ENCODE results near the gene KLF16.
"Not testable (repeated sequence)": the region's sequence is repeated elsewhere in the genome, so short reads cannot be mapped to it uniquely, and the experiment has no call there.

Gene KLF16

GRCh38 chr19:1863328-1863637, at the start of gene KLF16:
Gene KLF16 (minus strand): TSS chr19:1863579. CDS start chr19:1863497, 82 bp downstream.
- no peak for DNase-seq

DNA sequence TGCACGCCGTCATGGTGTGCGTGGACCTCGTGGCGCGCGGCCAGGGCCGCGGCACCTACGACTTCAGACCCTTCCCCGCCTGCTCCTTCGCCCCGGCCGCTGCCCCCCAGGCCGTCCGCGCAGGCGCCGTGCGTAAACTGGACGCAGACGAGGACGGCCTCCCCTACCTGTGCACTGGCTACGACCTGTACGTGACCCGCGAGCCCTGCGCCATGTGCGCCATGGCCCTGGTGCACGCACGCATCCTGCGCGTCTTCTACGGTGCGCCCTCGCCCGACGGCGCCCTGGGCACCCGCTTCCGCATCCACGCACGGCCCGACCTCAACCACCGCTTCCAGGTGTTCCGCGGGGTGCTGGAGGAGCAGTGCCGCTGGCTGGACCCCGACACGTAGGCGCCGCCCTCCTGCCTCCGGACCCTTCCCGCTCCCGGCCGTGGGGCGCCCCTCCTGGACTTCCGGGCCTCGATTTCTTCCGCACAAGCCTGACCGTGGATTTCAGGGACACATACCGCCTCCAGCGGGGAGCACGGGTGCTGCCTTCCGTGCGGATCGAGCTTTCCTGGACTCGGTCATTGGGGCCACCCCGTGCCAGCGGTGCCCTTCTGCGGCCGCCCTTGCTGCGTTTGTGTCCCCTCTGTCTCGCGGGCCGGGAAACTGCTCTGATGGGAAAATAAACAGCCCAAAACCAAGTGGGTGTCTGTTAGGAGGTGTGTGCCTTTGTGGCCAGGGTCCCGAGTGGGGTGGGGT, 49.6 kb upstream of the KLF16 start:
- DNase-seq: no peak

- no peak for DNase-seq
Observed at GRCh38 chr19:1911995-1912394, 48.6 kb upstream of the KLF16 start.

- no peak for DNase-seq
Observed at GRCh38 chr19:1911098-1911497, 47.7 kb upstream of the KLF16 start.

GRCh38 chr19:1910177-1910576, 46.8 kb upstream of the KLF16 start:
- no peak for DNase-seq

GRCh38 chr19:1909761-1910080, 46.3 kb upstream of the KLF16 start:
- no peak for DNase-seq

DNA sequence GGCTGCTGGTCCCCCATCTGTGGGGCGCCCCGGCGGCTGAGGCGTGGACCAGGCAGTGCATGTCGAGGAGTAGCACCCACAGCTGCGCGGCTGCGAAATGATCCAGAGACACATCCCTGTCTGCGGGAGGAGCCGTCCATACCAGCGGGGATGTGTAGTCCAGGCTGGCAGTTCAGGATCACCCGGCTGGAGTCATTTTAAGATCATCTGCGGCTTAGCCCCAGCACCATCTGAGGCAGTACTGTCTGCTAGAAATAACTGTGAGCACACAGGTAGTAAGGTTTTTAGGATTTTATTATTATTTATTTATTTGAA, 44.9 kb upstream of the KLF16 start:
- DNase-seq: no peak

- no peak for DNase-seq
Observed at GRCh38 chr19:1907563-1908363, 44.4 kb upstream of the KLF16 start.

- DNase-seq: no peak
Observed at GRCh38 chr19:1906985-1907562, 43.7 kb upstream of the KLF16 start.

- no peak for DNase-seq
Observed at GRCh38 chr19:1905863-1906375, 42.5 kb upstream of the KLF16 start.

- peak; percentile 98 for DNase-seq
Observed at GRCh38 chr19:1905110-1905862, 41.9 kb upstream of the KLF16 start, which contains the start of the genes ADAT3 and SCAMP4. Gene ADAT3 (plus strand): TSS chr19:1905399. CDS start chr19:1912048, 6,649 bp downstream. Gene SCAMP4 (plus strand): TSS chr19:1905399. CDS start chr19:1915020, 9,621 bp downstream.

- DNase-seq: no peak
Observed at GRCh38 chr19:1904860-1905109, 41.4 kb upstream of the KLF16 start.

DNA sequence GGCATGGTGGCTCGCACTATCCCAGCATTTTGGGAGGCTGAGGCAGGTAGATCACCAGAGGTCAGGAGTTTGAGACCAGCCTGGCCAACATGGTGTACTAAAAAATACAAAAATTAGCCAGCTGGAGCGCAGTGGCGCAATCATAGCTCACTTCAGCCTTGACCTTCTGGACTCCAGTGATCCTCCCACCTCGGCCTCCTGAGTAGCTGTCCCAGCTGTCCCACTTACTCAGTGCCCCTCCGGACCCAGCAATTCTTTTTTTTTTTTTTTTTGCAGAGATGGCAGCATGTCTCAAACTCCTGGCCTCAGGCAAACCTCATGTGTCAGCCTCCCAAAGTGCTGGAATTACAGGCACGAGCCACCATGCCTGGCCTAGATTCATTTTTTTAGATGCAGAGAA, 39.5 kb upstream of the KLF16 start:
- no peak for DNase-seq

GRCh38 chr19:1901940-1902404, 38.6 kb upstream of the KLF16 start:
- DNase-seq: no peak

GRCh38 chr19:1896508-1896907, 33.1 kb upstream of the KLF16 start:
- no peak for DNase-seq

DNA sequence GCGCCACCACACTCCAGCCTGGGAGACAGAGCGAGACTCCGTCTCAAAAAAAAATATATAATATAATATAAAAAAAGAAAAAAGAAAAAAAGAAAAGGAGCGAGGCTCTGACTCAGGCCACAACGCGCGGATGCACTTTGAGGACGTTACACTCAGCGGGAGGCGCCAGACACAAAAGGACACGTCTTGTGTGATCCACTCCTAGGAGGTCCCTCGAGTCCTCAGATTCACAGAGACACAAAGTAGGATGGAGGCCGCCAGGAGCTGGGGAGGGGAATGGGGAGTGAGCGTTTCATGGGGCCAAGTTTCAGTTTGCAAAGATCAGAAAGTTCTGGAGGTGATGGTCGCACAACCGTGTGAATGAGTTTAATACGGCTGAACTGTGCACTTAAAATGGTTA, 30.4 kb upstream of the KLF16 start:
- DNase-seq: no peak

- no peak for DNase-seq
Observed at GRCh38 chr19:1889907-1890306, 26.5 kb upstream of the KLF16 start.

- DNase-seq: no peak
Observed at GRCh38 chr19:1888385-1888784, 25.0 kb upstream of the KLF16 start.

- DNase-seq: not testable (repeated sequence)
Observed at GRCh38 chr19:1886360-1886759, 23.0 kb upstream of the KLF16 start.

GRCh38 chr19:1885398-1886119, 22.2 kb upstream of the KLF16 start, which contains the start of gene ABHD17A:
Gene ABHD17A (minus strand): TSS chr19:1885496. CDS start chr19:1881566, 3,930 bp downstream.
- peak; percentile 99 for DNase-seq

DNA sequence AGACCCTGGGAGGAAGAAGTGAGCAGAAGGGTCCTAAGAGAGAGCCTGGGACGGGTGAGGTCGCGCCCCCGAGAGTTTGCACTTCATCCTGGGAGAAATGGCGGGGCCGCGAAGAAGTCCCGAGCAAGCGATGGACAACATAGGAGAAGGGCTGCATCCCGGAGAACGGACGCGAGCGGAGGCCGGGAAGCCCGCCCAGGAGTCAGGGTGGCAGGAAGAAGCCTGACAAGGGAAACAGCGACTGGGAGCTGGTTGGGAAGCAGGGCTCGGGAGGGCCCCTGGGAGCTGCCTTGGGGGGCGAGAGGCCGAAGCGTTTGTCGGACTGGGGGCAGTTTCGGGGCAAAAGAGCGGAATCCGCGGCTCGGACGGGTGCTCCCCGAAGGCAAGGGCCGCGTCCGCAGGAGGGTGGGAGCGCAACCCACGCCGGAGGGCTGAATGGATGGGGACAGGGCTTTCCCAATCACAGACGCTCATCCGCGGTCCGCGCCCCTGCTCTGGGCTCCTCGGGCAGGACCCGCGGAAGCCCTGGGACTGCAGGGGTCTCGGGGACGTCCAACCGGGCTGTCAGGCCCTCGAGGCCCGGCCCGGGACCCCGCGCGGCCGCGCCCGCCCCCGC, 21.4 kb upstream of the KLF16 start:
- no peak for DNase-seq

DNA sequence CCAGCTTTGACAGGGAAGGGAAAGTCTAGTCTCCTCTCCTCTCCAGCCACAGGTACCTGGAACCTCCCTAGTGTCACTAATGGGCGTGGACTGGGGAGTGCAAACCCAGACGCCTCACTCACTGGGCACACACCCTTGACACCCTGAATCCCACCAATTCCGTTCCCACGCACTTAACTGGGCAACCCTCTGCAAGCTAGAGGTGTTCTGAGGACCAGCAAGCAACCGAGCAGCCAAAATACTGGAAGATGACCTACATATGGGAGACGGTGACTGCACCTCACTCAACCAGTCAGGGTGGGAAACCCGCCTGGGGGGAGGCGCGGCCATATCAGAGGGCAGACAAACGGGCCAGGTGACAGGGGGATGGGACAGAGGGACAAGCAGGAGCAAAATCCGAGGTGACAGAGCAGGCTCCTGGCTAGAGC, 20.9 kb upstream of the KLF16 start:
- DNase-seq: peak; percentile 61
